ENCODE measurements around the gene CETP.

DNA sequence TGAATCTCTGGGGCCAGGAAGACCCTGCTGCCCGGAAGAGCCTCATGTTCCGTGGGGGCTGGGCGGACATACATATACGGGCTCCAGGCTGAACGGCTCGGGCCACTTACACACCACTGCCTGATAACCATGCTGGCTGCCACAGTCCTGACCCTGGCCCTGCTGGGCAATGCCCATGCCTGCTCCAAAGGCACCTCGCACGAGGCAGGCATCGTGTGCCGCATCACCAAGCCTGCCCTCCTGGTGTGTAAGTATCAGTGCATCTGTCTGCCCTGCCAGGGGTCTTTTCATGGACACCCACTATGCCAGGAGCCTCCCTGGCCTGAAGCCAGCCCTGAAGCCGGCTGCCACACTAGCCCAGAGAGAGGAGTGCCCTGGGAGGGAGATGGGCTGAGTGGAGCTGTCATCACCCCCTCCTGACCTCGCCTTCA lies at the start of gene CETP:
- TF ChIP-seq, protein P1, sequence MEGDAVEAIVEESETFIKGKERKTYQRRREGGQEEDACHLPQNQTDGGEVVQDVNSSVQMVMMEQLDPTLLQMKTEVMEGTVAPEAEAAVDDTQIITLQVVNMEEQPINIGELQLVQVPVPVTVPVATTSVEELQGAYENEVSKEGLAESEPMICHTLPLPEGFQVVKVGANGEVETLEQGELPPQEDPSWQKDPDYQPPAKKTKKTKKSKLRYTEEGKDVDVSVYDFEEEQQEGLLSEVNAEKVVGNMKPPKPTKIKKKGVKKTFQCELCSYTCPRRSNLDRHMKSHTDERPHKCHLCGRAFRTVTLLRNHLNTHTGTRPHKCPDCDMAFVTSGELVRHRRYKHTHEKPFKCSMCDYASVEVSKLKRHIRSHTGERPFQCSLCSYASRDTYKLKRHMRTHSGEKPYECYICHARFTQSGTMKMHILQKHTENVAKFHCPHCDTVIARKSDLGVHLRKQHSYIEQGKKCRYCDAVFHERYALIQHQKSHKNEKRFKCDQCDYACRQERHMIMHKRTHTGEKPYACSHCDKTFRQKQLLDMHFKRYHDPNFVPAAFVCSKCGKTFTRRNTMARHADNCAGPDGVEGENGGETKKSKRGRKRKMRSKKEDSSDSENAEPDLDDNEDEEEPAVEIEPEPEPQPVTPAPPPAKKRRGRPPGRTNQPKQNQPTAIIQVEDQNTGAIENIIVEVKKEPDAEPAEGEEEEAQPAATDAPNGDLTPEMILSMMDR (conservative IDR thresholded peaks at IDR 0.05 in 1 of 2, IDR thresholded peaks at IDR 0.05 in 1 of 2; ENCODE audit: low read depth in 1 of 2, low read length in 2 of 2) = no peak
- TF ChIP-seq EZH2 (IDR thresholded peaks at IDR 0.05; ENCODE audit: low read length, missing control alignments) = no peak

Measured in fibroblast of lung (primary cell).